SW480 (cell line): ENCODE data around the gene TXNRD3.
"Not testable (repeated sequence)": the region's sequence is repeated elsewhere in the genome, so short reads cannot be mapped to it uniquely, and the experiment has no call there.

Source experiments
- DNase-seq: peaks from one replicate; pipeline ENCODE4 v3.0.0-alpha.2; 2016; ENCODE audit warnings: low spot score

Gene TXNRD3

GRCh38 chr3:126595479-126595878 is 59.4 kb downstream of the TXNRD3 start:
- DNase-seq, result not testable (repeated sequence)

DNA sequence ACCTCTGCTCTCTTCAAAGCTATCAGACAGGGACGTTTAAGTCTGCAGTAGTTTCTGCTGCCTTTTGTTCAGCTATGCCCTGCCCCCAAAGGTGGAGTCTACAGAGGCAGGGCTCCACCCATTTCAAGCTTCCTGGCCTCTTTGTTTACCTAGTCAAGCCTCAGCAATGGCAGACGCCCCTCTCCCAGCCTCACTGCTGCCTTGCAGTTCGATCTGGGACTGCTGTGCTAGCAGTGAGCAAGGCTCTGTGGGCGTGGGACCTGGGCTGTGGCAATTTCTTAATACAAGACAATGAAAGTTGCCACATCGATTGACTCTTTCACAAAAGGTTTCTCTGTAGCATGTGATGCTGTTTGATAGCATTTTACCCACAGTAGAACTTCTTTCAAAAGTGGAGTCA is 63.4 kb downstream of the TXNRD3 start:
- not testable (repeated sequence) for DNase-seq

GRCh38 chr3:126582311-126582710 is 72.6 kb downstream of the TXNRD3 start:
- no peak for DNase-seq

GRCh38 chr3:126581569-126581968 is 73.4 kb downstream of the TXNRD3 start:
- no peak for DNase-seq

- no peak for DNase-seq
These were observed 74.2 kb downstream of the TXNRD3 start for GRCh38 chr3:126580746-126581145.

GRCh38 chr3:126578702-126579101 is 76.2 kb downstream of the TXNRD3 start:
- no peak for DNase-seq

- no peak for DNase-seq
These were observed 77.7 kb downstream of the TXNRD3 start for GRCh38 chr3:126577261-126577660.

DNA sequence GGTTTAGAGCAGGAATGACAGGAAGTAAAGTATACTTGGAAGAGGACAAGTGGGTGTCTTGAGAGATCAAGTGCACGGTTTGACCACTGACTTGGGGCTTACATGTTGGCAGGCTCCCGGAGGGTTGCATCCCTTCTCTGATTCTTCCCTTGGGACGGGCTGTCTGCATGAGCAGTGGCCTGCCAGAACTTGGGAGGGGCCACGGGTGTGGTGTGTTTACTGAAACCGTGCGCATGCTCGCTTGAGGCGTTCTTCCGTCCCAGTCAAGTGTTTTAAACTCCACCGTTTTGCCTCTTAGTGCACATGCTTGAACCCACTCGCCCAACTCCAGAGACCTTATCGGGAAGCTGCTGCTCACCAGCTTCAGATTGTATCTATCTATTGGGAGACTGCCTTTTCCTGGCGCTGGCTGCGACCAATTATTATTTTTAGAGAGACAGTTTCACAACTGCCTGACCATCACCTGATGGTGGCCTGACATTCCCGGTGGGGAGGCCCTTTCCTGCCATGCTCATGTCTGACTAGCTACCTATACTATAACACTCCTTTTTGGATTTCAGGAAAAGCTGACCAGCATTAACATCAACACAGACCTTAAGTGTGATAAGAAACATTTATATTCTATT is 81.3 kb downstream of the TXNRD3 start:
- peak; percentile 63 for DNase-seq

- DNase-seq, result no peak
These were observed 83.8 kb downstream of the TXNRD3 start for GRCh38 chr3:126571078-126571477.

DNA sequence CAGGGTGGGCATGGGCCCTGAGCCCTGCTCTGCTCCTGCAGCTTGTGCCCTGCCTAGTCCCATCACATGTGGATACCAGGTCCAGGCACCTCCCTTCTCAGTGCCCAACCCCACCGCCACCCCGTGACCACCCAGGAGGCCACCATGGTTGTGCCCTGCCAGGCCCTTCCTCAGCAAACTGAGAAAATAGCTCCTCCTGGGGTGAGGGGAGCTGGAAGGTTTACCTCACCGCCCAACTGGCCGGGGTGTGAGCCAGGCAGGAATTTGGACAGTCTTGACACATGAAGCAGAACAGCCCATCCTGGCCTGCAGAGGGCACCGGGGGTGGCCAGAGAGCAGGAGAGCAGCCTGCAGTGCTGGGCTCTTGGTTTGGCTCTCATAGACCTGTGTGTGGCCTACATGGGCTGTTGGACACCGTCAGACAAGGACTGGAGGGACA is 84.8 kb downstream of the TXNRD3 start:
- no peak for DNase-seq

GRCh38 chr3:126569390-126569975 is 85.4 kb downstream of the TXNRD3 start:
- no peak for DNase-seq

DNA sequence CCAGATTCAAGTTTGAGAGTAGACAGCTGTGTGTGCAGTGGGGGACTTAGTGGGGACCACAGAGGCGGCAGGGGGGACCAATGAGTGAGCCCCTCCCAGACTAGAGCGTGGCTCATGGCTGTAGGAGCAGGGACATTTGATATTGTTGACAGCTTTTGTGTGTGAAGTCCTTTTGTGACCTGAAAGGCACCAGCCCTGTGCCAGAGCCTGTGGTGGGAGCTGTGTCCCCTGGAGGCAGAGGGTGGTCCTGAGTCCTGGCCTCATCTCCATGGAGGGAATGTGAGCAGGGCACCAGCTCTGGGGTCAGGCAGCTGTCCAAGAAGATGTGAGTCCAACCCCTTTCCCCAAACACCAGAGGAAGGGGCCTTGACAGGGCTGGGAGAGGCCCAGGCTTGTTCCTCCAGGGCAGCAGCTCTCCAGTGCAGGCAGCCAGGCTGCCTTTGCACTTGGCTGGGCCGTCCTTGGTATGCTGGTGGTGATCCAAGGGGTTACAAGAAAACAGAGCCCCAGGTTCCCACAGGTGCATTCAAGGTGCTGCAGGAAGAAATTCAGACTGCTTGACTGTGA is 86.1 kb downstream of the TXNRD3 start:
- DNase-seq, result no peak

DNA sequence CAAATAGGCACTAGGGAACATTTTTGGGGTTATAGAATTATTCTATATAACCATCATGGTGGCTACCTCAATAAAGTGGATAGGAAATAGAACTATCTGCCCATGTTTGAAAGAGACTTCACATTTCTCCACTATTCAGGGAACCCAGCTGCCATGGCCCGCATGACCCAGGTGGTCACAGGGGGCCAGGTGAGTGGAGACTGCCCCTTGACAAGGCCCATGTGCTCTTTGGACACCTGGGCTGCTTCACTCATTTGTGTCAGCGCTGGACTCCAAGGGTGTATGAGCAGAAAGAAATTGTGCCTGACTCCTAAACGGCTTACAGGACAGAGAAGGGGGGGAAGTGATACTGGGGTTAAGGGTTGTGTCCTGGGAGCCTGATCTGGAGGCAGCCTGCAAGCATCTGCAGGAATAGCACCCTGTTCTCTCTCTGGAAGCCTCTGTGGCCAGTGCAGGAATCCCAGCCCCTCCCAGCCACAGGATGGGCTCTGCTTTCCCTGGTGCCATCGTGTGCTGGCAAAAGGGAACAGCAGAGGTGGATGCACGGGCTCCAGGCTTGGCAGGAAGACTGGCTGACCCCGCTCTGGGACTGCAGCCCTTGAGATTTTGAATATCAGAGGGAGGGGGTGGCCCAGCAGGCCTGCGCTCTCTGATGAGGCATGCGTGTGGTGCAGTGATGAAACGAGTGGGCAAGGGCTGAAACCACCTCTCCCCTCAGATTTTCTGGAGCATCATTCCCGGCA is 87.1 kb downstream of the TXNRD3 start:
- peak; percentile 45 for DNase-seq

- no peak for DNase-seq
These were observed 92.1 kb downstream of the TXNRD3 start for GRCh38 chr3:126562737-126563276.

DNA sequence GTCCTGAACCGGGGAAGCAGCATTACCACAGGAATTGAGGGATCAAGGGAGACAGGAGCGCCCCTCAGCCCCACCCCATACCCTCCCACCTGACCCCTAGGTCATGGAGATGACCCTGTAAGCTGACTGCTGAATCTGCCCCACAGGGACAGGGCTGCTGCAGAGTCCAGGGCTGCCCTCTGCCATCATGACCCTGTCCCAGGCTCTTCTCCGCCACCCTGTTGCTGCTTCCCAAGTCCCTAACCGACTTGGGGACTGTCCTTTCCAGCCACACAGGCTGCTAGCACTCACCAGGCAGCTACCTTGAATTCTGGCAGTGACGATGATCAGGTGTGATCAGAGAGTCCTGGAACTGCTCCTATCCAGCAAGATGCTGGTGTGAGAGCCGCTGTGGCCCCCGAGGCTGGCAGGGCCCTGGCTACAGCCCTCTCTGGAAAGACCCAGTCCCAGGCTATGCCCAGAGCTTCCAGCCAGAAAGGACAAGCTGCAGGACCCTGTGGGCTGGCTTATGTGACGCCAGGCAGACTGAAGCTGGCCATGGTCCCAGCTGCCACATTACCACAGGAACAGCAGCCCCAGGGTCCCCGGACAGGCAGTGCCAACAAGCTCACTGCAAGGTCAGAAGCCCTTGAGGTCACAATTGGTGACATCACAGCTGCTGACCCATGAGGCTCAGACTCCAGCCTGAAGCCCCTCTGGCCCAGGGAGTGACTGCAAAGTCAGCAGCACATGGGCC is 96.4 kb downstream of the TXNRD3 start, which contains the start of gene C3orf22:
C3orf22 (minus strand) TSS at position 597 of the 736 bp plus-strand sequence. CDS start 5,542 bp downstream, outside the sequence.
- no peak for DNase-seq

DNA sequence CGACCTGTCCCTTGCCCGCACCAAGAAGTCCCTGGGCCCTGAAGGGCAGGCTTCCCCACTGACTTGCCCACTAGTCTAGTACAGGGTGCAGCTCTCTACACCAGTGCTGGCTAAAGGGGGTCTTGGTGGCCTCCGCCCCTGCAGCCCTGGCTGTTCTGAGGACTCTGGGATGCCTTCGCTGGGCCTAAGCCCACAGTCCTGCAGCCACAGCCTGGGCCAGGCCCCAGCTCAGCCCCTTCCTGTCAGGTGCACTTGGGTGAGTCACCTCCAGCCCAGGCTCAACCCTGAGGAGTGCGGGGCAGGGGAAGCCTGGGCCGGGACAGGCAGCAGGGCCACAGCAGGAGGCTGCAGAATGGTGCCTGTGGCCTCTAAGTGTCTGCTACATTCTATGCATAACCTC is 97.2 kb downstream of the TXNRD3 start:
- no peak for DNase-seq

GRCh38 chr3:126557415-126557745 is 97.5 kb downstream of the TXNRD3 start:
- DNase-seq, result no peak
